Naive B cell (primary cell): ENCODE results near the gene BPNT1. TPM values are rescaled to one million over a fixed set of nuclear protein-coding genes. Genes with fewer than 3 reads are reported as not detected.
"Not testable (repeated sequence)": the region's sequence is repeated elsewhere in the genome, so short reads cannot be mapped to it uniquely, and the experiment has no call there.

ENCODE experiments used
- ATAC-seq, 2 donors: fragments of 150-1000 bp; cut with Tn5 transposase; 2 replicates each; pipeline ENCODE4 v1.10.0; 2021; ENCODE audit warnings: low read depth in 2 of 2, mild to moderate bottlenecking in 2 of 2, moderate library complexity in 2 of 2
- DNase-seq: peaks from one replicate; pipeline ENCODE4 v3.0.0; 2022
- H3K27ac Mint-ChIP-seq, 6 donors: one replicate each; pipeline ENCODE4 v1.8.0; 2020 to 2022; ENCODE audit warnings: mild to moderate bottlenecking in 6 of 6, mixed read lengths in 6 of 6, moderate library complexity in 5 of 6, inconsistent platforms in 2 of 6
- H3K27me3 Mint-ChIP-seq, 3 donors: one replicate each; pipeline ENCODE4 v1.8.0; 2021 to 2022; ENCODE audit warnings: mixed read lengths in 3 of 3, mild to moderate bottlenecking in 1 of 3
- H3K36me3 Mint-ChIP-seq, 2 donors: one replicate each; pipeline ENCODE4 v1.8.0; 2020 to 2022; ENCODE audit warnings: mixed read lengths in 2 of 2, inconsistent platforms in 1 of 2, mild to moderate bottlenecking in 1 of 2
- H3K4me1 Mint-ChIP-seq, 3 donors: one replicate each; pipeline ENCODE4 v1.8.0; 2020 to 2022; ENCODE audit warnings: mixed read lengths in 3 of 3, inconsistent platforms in 1 of 3, mild to moderate bottlenecking in 1 of 3, moderate library complexity in 1 of 3
- H3K4me3 Mint-ChIP-seq, 8 donors: one replicate each; pipeline ENCODE4 v1.8.0; 2020 to 2022; ENCODE audit warnings: mild to moderate bottlenecking in 8 of 8, mixed read lengths in 8 of 8, moderate library complexity in 8 of 8, inconsistent platforms in 2 of 8
- H3K9me3 Mint-ChIP-seq, 7 donors: one replicate each; pipeline ENCODE4 v1.8.0; 2020 to 2022; ENCODE audit warnings: mixed read lengths in 7 of 7, mild to moderate bottlenecking in 5 of 7, inconsistent platforms in 2 of 7, moderate library complexity in 1 of 7
- polyA plus RNA-seq, 6 donors: library from polyadenylated mRNA; unstranded; fragments of 300-500 nt; fragmentation: Illumina TruSeq; gene quantifications; one replicate each; pipeline ENCODE4 v1.2.3, GENCODE V29; 2021; ENCODE audit warnings: low read depth in 6 of 6

BPNT1 gene
- polyA plus RNA-seq, 6 donors from 2014 or later, result 9.6 to 23.0 (median 18.4) TPM

DNA sequence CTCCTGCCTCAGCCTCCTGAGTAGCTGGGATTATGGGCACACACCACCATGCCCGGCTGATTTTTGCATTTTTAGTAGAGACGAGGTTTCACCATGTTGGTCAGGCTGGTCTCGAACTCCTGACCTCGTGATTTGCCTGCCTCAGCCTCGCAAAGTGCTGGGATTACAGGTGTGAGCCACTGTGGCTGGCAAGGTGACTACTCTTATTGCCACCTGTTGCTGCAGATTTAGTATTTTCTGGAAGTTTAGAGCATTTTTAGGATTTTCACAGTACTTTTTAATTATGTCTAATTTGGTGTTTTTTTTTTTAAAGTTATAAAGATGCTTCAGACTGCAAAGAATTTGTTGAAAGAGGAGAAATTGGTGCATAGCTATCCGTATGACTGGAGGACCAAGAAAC, 20.9 kb upstream of the BPNT1 start:
- H3K27ac Mint-ChIP-seq, result peak overlapping the region in 1 of 6 donors; percentile 33
- not testable (repeated sequence) for ATAC-seq, DNase-seq, H3K4me3 Mint-ChIP-seq, H3K4me1 Mint-ChIP-seq, H3K27me3 Mint-ChIP-seq, H3K9me3 Mint-ChIP-seq
- peaks cover 0 to 14% of the 10 kb centered on the region in 2 donors for H3K36me3 Mint-ChIP-seq

DNA sequence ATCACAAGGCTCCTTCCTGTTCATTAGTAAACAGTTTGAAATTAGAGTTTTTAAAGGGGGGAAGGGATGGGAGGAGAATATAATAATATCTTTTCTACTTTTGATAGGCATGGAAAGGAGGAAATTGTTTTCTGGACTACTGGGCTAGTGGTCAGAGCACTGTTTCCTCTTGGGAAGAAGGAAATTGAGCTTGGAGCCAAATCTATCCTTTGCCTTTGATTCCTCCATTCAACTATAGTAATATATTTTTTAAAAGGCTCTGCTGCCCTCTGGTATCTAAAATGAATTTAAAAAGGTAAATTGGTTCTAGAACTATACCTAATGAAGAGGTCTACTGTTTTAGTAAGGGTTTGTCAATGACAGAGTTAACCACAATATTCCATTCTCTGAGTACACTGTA, 10.2 kb upstream of the BPNT1 start:
- no peaks in the 10 kb centered on the region for H3K9me3 Mint-ChIP-seq
- ATAC-seq (no peak), DNase-seq (no peak)
- no peaks in the 10 kb centered on the region for H3K27me3 Mint-ChIP-seq
- peaks cover 8 to 17% (median 11%) of the 10 kb centered on the region in 3 donors for H3K4me1 Mint-ChIP-seq
- H3K36me3 Mint-ChIP-seq, result no peaks in the 10 kb centered on the region
- no peak overlapping the region for H3K4me3 Mint-ChIP-seq
- no peak overlapping the region for H3K27ac Mint-ChIP-seq

DNA sequence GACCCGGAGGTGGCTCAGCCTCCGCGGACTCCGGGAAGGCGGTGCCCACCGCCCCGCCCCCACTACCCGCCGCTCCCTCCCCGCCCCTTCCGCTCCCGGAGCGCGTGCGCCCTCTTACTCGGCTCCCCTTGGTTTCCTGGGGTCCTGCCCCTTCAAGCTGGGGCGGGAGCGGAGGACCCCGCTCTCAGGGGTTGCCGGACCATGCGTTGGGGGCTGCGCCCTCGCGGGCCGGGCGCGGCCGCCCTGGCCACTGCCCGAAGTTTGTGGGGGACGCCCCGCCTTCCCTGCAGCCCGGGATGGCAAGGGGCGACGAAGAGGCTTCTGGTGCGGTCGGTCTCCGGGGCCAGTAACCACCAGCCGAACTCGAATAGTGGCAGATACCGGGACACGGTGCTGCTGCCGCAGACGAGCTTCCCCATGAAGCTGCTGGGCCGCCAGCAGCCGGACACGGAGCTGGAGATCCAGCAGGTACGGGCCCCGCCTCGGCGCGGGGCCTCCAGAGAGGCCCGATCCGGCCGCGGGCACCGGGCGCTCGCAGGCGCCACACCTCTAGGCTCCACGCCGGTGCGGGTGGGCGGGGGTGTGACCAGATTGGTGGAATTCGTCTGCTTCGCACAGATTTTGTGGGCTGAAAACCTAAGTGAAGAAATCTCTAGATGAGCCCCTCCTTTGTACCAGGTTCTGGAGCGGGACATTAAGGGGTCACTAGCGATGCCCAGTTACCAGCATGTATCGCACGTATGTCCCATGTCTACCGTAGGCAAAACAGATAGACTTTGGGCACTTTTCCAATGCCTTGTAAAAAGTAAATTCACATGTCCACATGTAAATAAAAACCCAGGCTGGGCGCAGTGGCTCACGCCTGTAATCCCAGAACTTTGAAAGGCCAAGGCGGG, 4.7 kb upstream of the BPNT1 start, which contains the start of gene IARS2:
IARS2 (plus strand) TSS at position 117 of the 896 bp plus-strand sequence; CDS start at position 202, 85 bp downstream.
- H3K4me3 Mint-ChIP-seq, result peak within 1 kb of the TSS; percentile 40 to 91 (median 79)
- no peaks in the 10 kb centered on the region for H3K36me3 Mint-ChIP-seq
- H3K27ac Mint-ChIP-seq, result peak within 1 kb of the TSS in 3 of 6 donors; percentile 11 to 68 (median 57)
- ATAC-seq (peak; percentile 62 to 69), DNase-seq (peak; percentile 85)
- no peaks in the 10 kb centered on the region for H3K27me3 Mint-ChIP-seq
- peaks cover 11 to 35% (median 30%) of the 10 kb centered on the region in 3 donors for H3K4me1 Mint-ChIP-seq
- H3K9me3 Mint-ChIP-seq, result no peaks in the 10 kb centered on the region

DNA sequence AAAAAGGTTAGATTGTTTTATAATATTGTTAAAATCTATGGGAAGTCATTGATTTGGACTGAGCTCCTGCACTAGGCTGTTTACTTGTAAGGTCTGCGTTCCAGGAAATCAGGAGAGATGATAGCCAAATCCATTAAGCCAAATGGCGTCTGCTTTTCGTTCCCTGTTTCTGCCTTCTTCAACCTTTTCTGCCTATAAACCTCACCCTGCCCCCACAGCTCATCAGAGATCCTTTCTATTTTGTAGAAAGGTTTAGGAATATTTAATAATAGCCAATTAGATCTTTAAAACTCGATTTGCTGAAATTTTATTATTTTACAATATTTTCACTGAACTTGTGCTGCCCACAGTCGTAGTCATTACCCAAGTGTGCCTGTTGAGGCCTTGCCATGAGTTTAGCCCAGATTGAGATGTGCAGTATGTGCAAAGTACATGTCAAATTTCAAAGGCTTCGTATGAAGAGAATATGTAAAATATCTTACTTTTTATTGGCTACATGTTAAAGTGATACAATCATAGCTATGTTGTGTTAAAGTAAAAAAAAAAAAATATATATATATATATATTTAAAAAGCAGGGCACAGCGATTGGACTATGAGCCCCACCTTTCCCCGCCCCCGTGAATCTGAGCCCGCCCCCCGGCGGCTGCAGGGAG, 3.9 kb upstream of the BPNT1 start:
- no peaks in the 10 kb centered on the region for H3K9me3 Mint-ChIP-seq
- DNase-seq (no peak), ATAC-seq (no peak)
- H3K4me1 Mint-ChIP-seq, result peaks cover 11 to 39% (median 29%) of the 10 kb centered on the region in 3 donors
- no peaks in the 10 kb centered on the region for H3K27me3 Mint-ChIP-seq
- peak overlapping the region; percentile 4 to 90 (median 69) for H3K4me3 Mint-ChIP-seq
- peak overlapping the region in 1 of 6 donors; percentile 11 for H3K27ac Mint-ChIP-seq
- no peaks in the 10 kb centered on the region for H3K36me3 Mint-ChIP-seq

DNA sequence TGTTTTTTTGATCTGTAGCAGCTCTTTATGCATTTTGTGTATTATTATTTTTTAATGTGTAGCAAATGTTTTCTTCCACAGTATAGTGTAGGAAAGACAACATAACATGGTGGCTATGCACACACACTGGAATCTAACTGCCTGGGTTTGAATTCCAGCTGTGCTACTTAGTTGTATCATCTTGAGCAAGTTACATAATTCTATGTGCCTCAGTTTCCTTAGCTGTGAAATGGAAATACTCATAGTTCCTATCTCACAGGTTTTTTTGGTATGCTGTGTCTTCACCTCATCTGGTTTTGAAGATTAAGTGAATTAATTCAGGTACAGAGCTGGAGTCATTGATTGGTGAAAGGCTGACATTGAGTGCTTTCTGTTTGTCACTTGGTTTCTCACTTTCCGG, 3.1 kb upstream of the BPNT1 start:
- Mint-ChIP-seq H3K27me3 (no peaks in the 10 kb centered on the region), H3K9me3 (no peaks in the 10 kb centered on the region), H3K4me1 (peaks cover 11 to 44% (median 24%) of the 10 kb centered on the region in 3 donors), H3K36me3 (no peaks in the 10 kb centered on the region), H3K27ac (no peak overlapping the region), H3K4me3 (peak overlapping the region in 2 of 8 donors; percentile 12 to 79)
- ATAC-seq, result no peak
- DNase-seq, result no peak

DNA sequence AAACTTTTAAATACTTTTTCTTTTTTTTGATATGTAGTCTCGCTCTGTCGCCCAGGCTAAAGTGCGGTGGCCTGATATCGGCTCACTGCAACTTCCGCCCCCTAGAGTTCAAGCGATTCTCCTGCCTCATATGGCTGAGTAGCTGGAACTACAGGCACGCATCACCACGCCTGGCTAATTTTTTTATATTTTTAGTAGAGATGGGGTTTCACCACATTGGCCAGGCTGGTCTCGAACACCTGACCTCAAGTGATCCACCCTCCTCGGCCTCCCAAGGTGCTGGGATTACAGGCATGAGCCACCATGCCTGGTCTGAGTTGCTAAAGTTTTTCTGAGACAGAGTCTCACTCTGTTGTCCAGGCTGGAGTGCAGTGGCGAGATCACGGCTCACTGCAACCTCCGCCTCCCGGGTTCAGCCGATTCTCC, 3.3 kb downstream of the BPNT1 start:
- H3K36me3 Mint-ChIP-seq, result not testable (repeated sequence)
- H3K4me3 Mint-ChIP-seq, result peak overlapping the region in 2 of 8 donors; percentile 22 to 61

DNA sequence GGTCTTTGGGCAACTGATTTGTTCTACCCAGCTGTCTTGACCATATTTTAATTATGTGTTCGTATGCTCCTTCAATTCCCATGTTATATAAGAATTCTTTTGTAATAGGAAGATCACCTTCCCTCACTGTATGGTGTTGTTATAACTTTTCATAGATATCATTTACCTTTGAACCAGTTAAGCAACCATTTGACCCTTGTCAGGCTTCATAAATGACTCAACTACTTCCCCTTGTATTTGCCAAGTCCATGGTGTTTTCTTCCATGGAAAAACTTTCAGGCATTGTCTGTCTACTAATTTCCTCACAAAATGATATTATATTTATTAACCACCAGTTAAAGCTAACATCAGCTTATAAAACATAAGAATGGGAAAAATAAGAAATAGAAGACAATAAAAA, 5.1 kb downstream of the BPNT1 start:
- Mint-ChIP-seq H3K36me3 (peaks cover 6 to 12% of the 10 kb centered on the region in 2 donors), H3K9me3 (no peaks in the 10 kb centered on the region), H3K4me3 (no peak overlapping the region), H3K27ac (peak overlapping the region in 1 of 6 donors; percentile 28), H3K4me1 (peaks cover 10 to 18% (median 14%) of the 10 kb centered on the region in 3 donors), H3K27me3 (no peaks in the 10 kb centered on the region)
- ATAC-seq (no peak), DNase-seq (no peak)

More for the DNA sequence above, 3.3 kb downstream of the BPNT1 start:
- ATAC-seq, result peak; percentile 22 to 40
- H3K9me3 Mint-ChIP-seq, H3K27ac Mint-ChIP-seq, H3K27me3 Mint-ChIP-seq: not testable (repeated sequence)
- peak; percentile 17 for DNase-seq
- peaks cover 10 to 29% (median 11%) of the 10 kb centered on the region in 3 donors for H3K4me1 Mint-ChIP-seq

DNA sequence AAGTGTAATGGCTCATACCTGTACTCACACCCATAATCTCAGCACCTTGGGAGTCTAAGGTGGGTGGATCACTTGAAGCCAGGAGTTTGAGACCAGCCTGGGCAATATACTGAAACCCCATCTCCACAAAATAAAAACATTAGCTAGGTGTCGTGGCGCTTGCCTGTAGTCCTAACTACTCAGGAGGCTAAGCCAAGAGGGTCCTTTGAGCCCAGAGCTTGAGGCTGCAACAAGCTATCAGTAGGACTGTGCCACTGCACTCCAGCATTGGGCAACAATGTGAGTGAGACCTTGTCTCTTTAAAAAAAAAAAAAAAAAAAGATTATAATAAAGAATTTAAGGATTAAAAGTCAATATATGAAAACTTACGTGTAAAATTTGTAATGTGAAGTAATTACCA, 11.7 kb downstream of the BPNT1 start:
- Mint-ChIP-seq H3K27me3 (no peaks in the 10 kb centered on the region), H3K36me3 (peaks cover 13 to 16% of the 10 kb centered on the region in 2 donors), H3K9me3 (no peaks in the 10 kb centered on the region), H3K4me3 (no peak overlapping the region), H3K27ac (no peak overlapping the region), H3K4me1 (peaks cover 0 to 10% (median 8%) of the 10 kb centered on the region in 3 donors)
- ATAC-seq, result no peak
- DNase-seq, result no peak

DNA sequence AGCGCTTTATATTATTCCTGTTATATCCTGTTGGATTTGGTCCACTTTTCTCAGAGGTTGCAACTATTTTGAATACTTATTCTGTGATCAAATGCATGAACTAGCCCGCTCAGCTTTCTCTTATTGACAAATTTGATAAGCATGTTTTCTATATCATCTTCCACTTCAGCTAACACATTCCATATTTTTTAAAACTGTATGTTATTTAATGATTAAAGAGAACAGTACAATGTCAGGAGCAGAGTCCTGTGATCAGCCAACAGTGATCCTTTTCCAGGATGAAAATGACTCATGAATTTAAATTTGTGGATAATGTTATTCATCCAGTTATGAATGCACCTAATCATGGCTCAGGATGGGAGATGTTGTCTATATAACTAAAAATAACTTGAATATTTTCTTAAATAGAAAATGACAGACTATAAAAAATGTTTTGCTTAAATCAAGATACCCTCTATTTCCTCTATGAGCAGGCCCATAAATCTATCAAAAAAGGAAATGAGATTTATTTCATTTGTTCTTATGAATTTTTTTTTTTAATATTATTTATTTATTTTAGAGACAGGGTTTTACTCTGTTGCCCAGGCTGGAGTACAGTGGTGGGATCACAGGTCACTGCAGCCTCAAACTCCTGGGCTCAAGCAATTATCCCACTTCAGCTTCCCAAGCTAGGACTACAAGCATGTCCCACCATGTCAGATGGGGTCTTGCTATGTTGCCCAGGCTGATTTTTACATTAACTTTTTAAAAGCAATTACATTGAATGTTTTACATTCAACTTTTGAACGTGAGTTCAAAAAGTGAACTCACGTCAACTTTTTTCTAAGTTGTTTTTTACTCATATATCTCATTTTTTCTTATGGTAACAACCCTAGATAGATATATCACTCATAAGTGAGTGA, 12.5 kb downstream of the BPNT1 start:
- Mint-ChIP-seq H3K9me3 (no peaks in the 10 kb centered on the region), H3K27ac (peak overlapping the region in 1 of 6 donors; percentile 18), H3K36me3 (peaks cover 13 to 16% of the 10 kb centered on the region in 2 donors), H3K27me3 (no peaks in the 10 kb centered on the region), H3K4me3 (no peak overlapping the region), H3K4me1 (peaks cover 0 to 10% (median 8%) of the 10 kb centered on the region in 3 donors)
- ATAC-seq (no peak), DNase-seq (no peak)

DNA sequence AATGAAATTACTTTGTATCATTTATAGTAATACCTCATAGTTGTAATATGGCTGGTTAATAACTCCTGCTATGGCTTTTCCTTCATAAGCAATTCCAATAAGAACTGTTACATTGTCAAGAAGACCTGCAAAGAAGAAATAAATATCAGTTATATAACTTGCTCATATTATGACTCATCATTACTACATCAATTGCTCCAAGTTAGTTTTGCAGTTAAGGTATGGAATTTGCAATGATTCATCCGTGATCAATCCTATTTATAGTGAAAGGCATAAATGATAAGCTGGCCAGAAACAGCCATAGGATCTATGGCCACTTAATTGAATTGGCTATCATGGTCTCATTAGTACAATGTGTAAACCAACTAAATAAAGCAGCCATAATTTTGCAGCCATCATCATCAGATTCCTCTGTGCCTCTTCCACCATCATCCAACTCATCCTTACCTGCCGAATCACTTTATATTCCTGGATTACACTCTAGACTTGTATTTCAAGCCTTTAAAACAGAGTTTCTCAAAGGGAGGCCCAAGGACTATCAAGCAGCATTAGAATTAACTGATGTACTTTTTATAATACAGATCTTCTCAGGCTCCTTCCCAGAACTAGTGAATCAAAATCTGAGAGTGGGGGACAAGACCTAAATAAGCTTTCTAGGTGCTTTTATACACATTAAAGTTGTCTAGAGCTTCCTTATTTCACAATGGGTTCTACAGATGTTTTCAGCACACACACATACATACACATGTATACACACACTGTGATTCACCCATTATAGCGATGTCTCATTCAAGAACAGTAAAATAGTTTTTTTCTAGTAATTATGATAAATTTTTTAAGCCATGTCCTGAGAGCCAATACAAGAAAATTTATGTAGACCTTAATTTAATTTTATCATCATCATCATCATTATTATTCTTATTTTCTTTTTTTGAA, 22.1 kb downstream of the BPNT1 start:
- peaks cover 0 to 4% (median 0%) of the 10 kb centered on the region in 3 donors for H3K4me1 Mint-ChIP-seq
- ATAC-seq (no peak), DNase-seq (no peak)
- H3K9me3 Mint-ChIP-seq, result no peaks in the 10 kb centered on the region
- H3K4me3 Mint-ChIP-seq, result peak overlapping the region in 2 of 8 donors; percentile 33 to 35
- H3K36me3 Mint-ChIP-seq, result peaks cover 7 to 37% of the 10 kb centered on the region in 2 donors
- no peak overlapping the region for H3K27ac Mint-ChIP-seq
- H3K27me3 Mint-ChIP-seq, result no peaks in the 10 kb centered on the region

DNA sequence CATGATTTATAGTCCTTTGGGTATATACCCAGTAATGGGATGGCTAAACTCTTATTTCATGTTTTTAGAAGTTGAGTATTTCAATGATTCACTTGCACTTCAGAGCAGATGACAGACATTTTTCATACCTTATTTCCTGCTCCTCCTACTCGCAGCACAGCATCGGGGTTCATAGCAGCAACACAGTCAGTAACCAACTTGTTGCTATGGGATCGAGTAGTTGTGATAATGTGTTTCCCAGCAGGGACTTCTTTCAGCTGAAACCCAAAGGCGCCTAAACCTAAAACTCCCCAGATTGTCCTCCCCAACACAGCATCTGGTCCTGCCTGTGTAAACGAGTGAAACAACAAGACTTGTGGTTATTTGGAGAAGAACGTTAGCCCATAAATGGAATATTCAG, 27.0 kb downstream of the BPNT1 start:
- peaks cover 7 to 40% of the 10 kb centered on the region in 2 donors for H3K36me3 Mint-ChIP-seq
- H3K4me1 Mint-ChIP-seq, result peaks cover 0 to 4% (median 0%) of the 10 kb centered on the region in 3 donors
- DNase-seq (no peak), ATAC-seq (no peak)
- no peak overlapping the region for H3K4me3 Mint-ChIP-seq
- H3K9me3 Mint-ChIP-seq, result peaks cover 0 to 2% (median 0%) of the 10 kb centered on the region in 7 donors
- no peak overlapping the region for H3K27ac Mint-ChIP-seq
- no peaks in the 10 kb centered on the region for H3K27me3 Mint-ChIP-seq

DNA sequence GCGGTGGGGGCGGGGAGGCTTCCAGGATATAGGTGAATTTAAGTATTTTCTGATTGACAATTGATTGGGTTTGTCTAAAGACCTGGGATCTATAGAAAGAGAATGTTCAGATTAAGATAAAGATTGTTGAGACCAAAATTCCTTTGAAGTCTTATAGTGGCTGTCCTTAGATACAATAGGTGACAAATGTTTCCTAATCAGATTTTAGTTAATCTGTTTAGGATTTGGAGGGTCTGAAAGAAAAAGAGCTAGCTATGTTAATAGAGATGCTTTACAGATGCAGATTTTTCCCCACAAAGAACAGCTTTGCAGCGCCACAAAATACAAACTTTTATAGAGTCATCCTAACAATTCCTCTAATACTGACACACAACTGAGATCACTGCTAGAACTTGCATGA, 28.7 kb downstream of the BPNT1 start:
- peaks cover 0 to 4% (median 0%) of the 10 kb centered on the region in 3 donors for H3K4me1 Mint-ChIP-seq
- no peak for DNase-seq

More for the DNA sequence above, 28.7 kb downstream of the BPNT1 start:
- Mint-ChIP-seq H3K27ac (peak overlapping the region in 1 of 6 donors; percentile 57), H3K27me3 (no peaks in the 10 kb centered on the region), H3K9me3 (peaks cover 0 to 2% (median 0%) of the 10 kb centered on the region in 7 donors), H3K36me3 (peaks cover 7 to 33% of the 10 kb centered on the region in 2 donors), H3K4me3 (no peak overlapping the region)
- ATAC-seq, result no peak
